ENCODE results near the gene CHRND.

- TF ChIP-seq, protein P1, sequence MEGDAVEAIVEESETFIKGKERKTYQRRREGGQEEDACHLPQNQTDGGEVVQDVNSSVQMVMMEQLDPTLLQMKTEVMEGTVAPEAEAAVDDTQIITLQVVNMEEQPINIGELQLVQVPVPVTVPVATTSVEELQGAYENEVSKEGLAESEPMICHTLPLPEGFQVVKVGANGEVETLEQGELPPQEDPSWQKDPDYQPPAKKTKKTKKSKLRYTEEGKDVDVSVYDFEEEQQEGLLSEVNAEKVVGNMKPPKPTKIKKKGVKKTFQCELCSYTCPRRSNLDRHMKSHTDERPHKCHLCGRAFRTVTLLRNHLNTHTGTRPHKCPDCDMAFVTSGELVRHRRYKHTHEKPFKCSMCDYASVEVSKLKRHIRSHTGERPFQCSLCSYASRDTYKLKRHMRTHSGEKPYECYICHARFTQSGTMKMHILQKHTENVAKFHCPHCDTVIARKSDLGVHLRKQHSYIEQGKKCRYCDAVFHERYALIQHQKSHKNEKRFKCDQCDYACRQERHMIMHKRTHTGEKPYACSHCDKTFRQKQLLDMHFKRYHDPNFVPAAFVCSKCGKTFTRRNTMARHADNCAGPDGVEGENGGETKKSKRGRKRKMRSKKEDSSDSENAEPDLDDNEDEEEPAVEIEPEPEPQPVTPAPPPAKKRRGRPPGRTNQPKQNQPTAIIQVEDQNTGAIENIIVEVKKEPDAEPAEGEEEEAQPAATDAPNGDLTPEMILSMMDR (conservative IDR thresholded peaks at IDR 0.05; ENCODE audit: low read length), result no peak
- TF ChIP-seq EZH2phosphoT487 (IDR thresholded peaks at IDR 0.05; ENCODE audit: borderline replicate concordance, low read depth, low read length), result no peak
Measured at GRCh38 chr2:232573042-232573441, 47.1 kb downstream of the CHRND start.

Measured in OCI-LY7 (cell line).